Neural progenitor cell (in vitro differentiated cells): ENCODE results near the gene SLIT1.

Experiments used
- CTCF ChIP-seq: fragments of 200-600 bp; sonication (generic); IDR thresholded peaks from 2 replicates; pipeline ENCODE4 v1.5.1; 2017; ENCODE audit warnings: antibody characterized with exemption, mild to moderate bottlenecking
- EZH2 ChIP-seq: fragments of 200-600 bp; sonication (generic); IDR thresholded peaks from 2 replicates; pipeline ENCODE4 v1.6.1; 2017; ENCODE audit warnings: antibody characterized with exemption, mild to moderate bottlenecking, moderate library complexity

- TF ChIP-seq CTCF = no peak
- TF ChIP-seq EZH2 = no peak
Observed at GRCh38 chr10:97163181-97163580, 22.6 kb downstream of the SLIT1 start.
